Measurements from ENCODE around the gene ABI1.
A peak's percentile ranks its signal among the peaks of the same experiment; 100 is the strongest.

ABI1 gene

DNA sequence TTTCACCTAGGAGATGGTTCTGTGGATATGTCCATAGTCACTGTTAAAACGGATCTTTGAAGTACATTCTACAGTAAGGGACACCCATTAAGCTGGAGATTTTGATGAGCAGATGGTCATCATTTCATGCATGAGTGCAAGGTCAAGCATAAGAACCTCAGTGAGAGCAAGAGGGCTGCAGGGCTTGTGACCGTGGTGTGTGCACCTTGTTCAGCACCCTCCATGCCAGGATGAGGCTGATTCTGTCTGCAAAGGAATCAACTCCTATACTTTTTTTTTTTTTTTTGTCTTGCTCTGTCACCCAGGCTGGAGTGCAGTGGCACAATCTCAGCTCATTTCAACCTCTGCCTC, 145.6 kb downstream of the ABI1 start:
- no peak for DNase-seq (ENCODE audit: low read depth, low spot score)

DNA sequence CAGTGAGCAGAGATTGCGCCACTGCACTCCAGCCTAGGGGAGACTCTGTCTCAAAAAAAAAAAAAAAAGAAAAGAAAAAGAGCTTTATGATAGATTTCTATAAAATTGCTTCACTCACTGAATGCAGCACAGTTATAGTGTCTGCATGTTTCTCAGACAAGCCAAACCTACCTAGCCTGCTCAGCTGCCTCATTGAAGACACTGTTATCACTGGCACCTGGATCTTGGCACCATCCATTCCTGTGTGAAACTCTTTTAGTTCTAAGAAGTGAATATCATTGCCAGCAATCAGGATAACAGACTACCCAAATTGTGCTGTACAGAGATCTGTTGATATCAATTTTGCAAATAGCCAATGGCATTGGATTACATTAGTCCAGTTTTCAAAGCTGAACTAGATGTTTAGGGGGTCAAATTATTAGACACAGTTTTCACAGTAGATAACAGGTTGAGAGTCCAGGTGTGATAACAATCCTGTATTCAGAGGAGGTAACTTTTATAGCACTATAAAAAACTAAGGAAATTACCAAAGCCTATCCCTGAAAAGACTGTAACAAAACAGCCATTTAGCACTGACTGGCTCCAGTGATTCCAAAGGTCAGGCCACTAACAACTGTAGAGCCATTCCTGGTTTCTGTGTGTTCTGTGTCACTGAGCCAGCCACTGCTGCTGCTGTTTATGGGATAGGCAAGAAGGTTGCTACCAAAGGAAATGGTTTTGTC, 146.2 kb downstream of the ABI1 start:
- DNase-seq (ENCODE audit: low read depth, low spot score), result no peak

DNA sequence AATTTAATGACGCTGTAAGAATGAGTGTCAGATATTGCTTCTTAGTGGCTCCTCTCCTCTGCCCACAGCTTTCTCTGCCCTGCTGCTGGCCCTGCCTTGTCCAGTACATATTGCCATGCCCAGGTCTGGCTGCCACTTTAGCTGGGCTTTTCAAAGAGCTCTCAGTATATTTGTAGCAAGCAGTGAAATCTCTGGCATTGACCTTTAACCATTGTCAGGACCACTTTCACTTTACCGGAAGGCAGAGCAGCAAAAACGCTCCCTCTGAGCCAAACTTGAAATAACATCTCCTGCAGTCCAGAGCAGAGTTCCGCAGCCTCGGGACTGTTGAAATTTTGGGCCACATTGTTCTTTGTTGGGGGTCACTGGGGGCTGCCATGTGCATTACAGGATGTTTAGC, 149.4 kb downstream of the ABI1 start:
- DNase-seq (ENCODE audit: low read depth, low spot score), result no peak

DNA sequence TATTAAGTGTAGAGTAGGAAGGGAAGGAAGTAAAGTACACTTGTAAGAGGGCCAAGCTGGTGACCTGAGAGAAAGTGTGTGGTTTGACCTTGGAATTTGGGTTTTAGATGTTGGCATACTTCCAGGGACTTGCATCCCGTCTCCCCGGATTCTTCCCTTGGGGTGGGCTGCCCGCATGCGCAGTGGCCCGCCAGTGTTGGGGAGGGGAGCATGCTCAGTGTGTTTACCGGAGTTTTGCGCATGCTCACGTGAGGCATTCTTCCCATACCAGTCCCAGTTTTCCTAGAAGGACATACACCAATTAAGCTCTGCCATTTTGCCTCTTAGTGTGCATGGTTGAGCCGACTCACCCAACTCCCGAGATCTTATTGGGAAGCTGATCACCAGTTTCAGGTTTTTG, 153.8 kb downstream of the ABI1 start:
- DNase-seq (ENCODE audit: low read depth, low spot score), result no peak

DNA sequence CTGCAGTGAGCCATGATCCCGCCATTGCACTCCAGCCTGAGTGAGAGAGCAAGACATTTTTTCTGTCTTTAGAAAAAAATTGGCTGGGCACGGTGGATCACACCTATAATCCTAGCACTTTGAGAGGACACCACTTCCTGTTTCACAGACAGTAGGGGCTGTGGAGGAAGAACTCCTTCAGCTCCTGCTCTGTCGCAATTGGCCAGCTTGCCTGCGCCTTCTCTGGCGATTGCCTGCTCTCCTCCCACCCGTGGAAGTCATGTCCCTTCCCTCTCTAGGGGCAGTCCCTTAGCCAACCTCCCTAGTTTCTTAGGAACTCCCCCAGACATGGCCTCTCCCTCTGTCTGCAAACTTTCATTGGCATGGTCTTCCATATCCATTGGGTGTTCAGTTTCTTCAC, 154.6 kb downstream of the ABI1 start:
- DNase-seq (ENCODE audit: low read depth, low spot score), result no peak

DNA sequence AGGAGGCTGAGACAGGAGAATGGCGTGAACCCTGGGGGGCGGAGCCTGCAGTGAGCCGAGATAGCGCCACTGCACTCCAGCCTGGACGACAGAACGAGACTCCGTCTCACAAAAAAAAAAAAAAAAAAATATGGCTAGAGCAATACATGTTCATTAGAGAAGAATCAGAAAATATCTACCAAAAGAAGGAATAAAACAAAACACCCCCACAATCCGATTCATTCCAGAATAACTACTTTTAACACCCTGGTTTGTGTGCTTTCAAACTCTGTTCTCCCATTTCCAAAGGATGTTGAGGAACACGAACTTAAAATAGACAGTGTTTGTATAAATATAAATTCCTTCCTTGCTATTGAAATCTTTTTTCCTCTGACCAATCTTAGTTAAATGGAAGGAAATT, 156.8 kb downstream of the ABI1 start:
- DNase-seq (ENCODE audit: low read depth, low spot score), result no peak

DNA sequence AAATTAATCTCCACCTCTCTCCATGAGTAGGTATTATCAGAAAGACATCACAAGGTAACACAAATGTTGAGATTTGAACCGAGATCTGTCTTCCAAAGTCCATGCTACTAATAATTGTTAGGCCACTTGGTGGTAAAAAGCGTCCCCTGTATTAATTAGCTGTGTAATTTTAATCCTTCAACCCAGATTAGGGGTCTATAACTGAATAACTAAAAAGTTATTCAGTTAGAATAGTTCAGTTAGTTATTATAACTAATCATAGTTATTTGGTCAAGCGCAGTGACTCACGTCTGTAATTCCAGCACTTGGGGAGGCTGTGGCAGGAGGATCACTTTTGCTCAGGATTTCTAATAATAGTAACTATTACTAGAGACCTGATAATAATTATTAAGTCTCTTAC, 157.7 kb downstream of the ABI1 start:
- DNase-seq (ENCODE audit: low read depth, low spot score), result no peak

DNA sequence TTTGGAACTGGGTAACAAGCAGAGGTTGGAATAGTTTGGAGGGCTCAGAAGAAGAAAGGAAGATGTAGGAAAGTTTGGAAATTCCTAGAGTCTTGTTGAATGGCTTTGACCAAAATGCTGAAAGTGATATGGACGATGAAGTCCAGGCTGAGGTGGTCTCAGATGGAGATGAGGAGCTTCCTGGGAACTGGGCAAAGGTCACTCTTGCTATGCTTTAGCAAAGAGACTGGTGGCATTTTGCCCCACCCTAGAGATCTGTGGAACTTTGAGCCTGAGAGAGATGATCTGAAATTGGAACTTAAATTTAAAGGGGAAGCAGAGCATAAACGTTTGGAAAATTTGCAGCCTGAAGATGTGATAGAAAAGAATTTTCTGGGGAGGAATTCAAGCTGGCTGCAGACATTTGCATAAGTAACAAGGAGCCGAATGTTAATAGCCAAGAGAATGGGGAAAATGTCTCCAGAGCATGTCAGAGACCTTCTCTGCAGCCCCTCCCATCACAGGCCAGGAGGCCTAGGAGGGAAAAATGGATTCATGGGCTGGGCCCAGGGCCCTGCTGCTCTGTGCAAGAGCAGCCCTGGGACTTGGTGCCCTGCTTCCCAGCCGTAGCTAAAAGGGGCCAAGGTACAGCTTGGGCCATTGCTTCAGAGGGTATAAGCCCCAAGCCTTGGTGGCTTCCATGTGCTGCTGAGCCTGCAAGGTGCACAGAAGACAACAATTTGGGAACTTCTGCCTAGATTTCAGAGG, 159.7 kb downstream of the ABI1 start:
- no peak for DNase-seq (ENCODE audit: low read depth, low spot score)

DNA sequence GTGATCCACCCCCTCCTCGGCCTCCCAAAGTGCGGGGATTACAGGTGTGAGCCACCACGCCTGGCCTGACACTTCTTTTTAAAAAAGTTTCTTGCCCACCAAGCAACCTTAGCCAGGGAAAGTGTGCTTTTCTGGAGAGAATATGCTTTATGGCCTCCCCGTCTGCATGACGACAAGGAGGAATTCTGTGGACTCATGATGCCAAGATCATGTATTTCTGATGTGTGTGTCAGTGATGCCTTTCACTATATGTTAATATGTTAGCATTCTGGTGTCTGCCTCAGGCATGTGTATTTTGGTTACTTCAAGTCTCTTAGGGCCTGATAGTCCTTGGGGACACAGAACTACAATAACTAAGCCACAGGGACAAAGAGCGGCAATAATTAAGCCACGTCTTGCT, 161.1 kb downstream of the ABI1 start:
- DNase-seq (ENCODE audit: low read depth, low spot score), result no peak

DNA sequence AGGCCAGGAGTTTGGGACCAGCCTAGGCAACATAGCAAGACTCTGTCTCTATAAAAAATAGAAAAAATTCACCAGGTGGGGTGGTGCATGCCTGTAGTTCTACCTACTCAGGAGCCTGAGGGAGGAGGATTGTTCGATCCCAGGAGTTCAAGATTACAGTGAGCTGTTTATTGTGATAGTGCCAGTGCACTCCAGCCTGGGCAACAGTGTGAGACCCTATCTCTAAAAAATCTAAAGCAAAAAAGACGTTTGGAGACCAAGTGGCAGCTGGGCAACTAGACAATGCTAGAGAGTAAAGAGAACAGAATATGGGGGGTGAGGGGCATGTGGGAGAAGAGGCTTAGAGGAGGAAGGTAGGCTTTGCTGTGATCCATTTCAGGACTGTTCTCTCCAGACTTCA, 161.8 kb downstream of the ABI1 start:
- no peak for DNase-seq (ENCODE audit: low read depth, low spot score)

DNA sequence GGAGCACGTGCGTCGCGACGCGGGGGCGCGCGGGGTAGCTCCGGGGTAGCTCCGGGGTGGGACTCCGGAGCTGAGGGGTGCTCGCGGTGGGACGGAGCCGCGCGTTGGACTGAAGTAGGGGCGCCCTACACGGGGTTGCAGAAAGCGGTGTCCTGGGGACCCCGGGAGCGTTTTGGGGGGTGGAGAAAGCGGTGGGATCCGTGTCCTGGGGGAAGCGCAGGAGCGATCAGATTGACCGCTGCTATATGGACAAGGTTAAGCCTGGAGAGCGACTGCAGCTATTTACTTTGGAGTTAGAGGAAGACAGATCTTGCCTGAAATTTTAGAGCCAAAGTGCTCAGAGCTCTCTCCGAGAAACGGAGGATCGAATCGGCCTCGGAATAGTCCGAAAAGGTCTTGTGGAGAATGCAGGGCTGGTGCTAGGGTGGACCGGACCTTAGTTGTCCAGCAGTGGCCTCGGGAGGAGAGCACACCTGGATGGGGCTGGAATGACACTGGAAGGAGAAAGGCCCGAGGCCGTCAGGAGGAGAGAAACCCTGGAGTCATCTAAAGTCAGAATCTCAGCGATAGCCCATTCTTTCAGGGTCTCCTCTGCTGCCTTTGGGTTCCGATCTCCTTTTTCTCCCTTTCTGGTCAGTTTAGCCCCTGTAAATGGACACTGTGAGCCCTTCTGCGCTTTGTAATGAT, 162.7 kb downstream of the ABI1 start:
- DNase-seq (ENCODE audit: low read depth, low spot score), result no peak

DNA sequence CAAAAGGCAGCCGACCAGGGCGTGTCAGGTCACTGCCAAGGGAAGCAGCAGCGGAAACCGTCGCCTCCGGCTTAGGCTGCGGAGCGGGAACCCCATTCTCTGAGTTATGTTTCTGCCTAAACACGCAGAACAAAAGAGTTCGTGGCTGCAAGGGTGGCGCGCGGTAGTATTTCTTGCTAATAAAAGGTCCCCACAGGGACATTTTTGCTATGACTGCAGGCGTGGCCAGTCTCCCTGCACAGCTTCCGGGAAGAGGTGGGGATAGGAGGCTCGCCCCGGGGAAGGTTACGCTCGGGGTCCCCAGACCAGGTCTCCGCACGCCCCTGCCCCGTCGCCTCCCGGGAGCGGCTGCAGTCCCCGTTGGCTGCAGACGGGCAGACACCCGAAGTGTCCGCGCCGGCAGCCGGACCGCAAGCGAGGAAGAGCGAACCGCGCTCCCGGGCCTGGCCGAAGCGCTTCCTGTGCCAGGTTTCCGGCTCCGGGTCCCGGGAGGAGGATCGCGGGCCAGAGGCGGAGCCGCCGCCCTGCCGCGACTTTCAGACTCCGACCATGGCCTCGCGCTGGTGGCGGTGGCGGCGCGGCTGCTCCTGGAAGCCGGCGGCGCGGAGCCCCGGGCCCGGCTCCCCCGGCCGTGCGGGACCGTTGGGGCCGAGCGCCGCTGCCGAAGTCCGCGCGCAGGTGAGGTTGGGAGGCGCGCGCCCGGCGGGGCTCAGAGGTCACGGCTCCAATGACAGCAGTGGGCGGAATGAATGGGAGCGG, 163.4 kb downstream of the ABI1 start, which contains the start of gene PDSS1:
Gene PDSS1, plus strand, starts transcription at position 539 of the 759 bp plus-strand sequence. Its CDS starts 11 bp downstream, at position 550.
- peak; percentile 23 for DNase-seq (ENCODE audit: low read depth, low spot score)

DNA sequence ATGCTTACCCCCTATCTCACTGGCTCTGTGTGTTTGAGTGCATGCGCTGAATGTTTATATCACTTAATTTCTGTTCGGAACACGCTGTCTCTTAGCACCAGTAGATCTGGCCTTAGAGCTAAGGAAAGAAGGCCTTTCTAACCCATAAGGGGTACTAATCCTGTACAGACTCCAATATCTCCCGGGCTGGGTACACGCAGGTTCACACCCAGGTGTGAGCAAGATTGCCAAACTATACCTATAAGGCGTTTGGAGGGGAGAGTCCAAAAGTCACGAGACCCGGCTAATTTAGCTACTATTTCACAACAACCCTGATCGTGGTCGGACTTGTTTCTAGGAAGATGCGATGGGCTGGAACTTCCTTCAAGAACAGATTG, 164.0 kb downstream of the ABI1 start:
- DNase-seq (ENCODE audit: low read depth, low spot score), result no peak
